ENCODE measurements around the gene FMC1.

Gene FMC1

DNA sequence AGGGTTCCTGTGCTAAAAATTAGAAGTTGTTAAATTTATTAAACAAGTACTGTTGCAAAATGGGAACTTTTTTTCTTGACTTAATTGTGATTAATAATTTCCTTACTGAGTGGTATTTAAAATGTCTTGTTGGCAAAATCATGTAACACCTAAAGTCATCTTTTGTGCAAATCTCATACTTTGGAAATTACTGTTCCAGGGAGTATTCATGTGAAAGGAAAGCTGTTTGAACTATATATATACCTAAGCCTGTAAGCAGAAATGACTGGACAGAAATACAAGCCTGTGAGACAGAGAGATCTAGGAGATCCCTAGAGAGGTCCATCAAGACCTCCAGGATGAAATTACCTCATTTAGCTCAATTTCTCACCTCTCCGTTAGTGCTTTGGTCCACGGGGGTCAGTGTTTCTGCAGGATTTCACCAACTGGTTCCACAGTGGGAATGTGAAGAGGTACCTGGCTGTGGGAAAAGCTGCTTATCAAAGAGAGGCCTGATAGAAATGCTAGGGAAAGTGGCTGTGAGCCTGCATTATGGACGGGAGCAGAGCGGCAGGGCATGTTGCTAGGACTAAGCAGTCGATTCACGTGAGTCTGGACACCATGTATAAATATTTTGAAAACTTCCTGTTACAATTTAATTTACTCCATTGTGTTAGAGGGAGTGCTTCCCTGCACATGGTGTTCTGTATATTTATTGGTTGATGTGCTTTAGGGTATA is 26.5 kb downstream of the FMC1 start:
- TF ChIP-seq TAF1 (IDR thresholded peaks at IDR 0.05; ENCODE audit: low read depth) (no peak), FOXM1 (IDR thresholded peaks at IDR 0.05; ENCODE audit: borderline replicate concordance, low read depth) (no peak)

DNA sequence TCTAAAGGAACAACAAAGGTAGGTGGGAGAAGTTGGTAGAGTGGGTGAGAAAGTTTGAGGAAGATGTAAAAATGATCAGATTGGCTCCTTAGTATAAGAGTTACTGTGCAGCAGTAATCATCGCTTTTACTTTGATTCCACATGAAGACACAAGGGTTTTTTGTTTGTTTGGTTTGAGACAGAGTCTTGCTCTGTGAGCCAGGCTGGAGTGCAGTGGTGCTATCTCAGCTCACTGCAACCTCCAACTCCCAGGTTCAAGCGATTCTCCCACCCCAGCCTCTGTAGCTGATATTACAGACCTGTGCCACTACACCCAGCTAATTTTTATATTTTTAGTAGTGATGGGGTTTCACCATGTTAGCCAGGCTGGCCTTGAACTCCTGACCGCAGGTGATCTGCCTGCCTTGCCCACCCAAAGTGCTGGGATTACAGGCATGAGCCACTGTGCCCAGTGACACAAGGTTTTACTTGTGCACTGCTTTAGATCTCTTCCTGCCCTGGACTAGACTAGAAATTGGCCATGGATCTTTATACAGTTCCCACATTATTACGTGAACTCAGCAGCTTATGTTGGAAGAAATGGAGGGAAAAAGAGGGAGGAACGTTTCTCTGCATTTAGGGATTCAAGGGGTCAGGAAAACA is 29.3 kb downstream of the FMC1 start:
- TF ChIP-seq, protein P1, sequence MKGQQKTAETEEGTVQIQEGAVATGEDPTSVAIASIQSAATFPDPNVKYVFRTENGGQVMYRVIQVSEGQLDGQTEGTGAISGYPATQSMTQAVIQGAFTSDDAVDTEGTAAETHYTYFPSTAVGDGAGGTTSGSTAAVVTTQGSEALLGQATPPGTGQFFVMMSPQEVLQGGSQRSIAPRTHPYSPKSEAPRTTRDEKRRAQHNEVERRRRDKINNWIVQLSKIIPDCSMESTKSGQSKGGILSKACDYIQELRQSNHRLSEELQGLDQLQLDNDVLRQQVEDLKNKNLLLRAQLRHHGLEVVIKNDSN (IDR thresholded peaks at IDR 0.05): no peak
- no peak for TF ChIP-seq TEAD4 (IDR thresholded peaks at IDR 0.05)
- TF ChIP-seq CREB1 (IDR thresholded peaks at IDR 0.05; ENCODE audit: low read depth): no peak
- TF ChIP-seq RAD21 (IDR thresholded peaks at IDR 0.05; ENCODE audit: low read depth): no peak
- no peak for TF ChIP-seq ZBTB7A (IDR thresholded peaks at IDR 0.05; ENCODE audit: low read depth)
- no peak for TF ChIP-seq FOXM1 (IDR thresholded peaks at IDR 0.05; ENCODE audit: borderline replicate concordance, low read depth)
- no peak for TF ChIP-seq CEBPB (IDR thresholded peaks at IDR 0.05)
- TF ChIP-seq, protein P2, sequence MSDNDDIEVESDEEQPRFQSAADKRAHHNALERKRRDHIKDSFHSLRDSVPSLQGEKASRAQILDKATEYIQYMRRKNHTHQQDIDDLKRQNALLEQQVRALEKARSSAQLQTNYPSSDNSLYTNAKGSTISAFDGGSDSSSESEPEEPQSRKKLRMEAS (IDR thresholded peaks at IDR 0.05): no peak
- no peak for TF ChIP-seq YY1 (IDR thresholded peaks at IDR 0.05; ENCODE audit: low read depth)
- no peak for TF ChIP-seq NFIC (IDR thresholded peaks at IDR 0.05)
- TF ChIP-seq TCF12 (IDR thresholded peaks at IDR 0.05; ENCODE audit: low read depth): no peak
- TF ChIP-seq TAF1 (IDR thresholded peaks at IDR 0.05; ENCODE audit: low read depth): no peak
- no peak for TF ChIP-seq EGR1 (IDR thresholded peaks at IDR 0.05)
- TF ChIP-seq, protein P3, sequence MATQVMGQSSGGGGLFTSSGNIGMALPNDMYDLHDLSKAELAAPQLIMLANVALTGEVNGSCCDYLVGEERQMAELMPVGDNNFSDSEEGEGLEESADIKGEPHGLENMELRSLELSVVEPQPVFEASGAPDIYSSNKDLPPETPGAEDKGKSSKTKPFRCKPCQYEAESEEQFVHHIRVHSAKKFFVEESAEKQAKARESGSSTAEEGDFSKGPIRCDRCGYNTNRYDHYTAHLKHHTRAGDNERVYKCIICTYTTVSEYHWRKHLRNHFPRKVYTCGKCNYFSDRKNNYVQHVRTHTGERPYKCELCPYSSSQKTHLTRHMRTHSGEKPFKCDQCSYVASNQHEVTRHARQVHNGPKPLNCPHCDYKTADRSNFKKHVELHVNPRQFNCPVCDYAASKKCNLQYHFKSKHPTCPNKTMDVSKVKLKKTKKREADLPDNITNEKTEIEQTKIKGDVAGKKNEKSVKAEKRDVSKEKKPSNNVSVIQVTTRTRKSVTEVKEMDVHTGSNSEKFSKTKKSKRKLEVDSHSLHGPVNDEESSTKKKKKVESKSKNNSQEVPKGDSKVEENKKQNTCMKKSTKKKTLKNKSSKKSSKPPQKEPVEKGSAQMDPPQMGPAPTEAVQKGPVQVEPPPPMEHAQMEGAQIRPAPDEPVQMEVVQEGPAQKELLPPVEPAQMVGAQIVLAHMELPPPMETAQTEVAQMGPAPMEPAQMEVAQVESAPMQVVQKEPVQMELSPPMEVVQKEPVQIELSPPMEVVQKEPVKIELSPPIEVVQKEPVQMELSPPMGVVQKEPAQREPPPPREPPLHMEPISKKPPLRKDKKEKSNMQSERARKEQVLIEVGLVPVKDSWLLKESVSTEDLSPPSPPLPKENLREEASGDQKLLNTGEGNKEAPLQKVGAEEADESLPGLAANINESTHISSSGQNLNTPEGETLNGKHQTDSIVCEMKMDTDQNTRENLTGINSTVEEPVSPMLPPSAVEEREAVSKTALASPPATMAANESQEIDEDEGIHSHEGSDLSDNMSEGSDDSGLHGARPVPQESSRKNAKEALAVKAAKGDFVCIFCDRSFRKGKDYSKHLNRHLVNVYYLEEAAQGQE (IDR thresholded peaks at IDR 0.05; ENCODE audit: low read depth): no peak
- TF ChIP-seq EP300 (IDR thresholded peaks at IDR 0.05; ENCODE audit: borderline replicate concordance): no peak

DNA sequence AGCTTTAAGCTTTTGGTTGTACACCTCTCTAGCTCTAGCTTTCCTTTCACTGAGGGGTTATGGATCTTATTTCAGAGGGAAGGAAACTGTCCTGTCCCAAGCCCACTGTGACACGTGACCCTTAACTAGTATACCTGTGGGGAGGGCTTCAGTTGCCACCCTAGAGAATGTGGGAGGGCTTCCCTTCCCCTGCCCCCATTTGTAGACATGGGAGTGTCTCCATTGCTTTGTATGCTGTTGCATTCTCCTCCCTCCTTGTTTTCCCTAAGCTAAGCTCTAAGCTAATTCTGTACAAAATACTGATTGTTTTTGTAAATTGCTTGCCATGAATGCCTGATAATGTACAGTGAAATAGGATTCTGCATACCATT is 29.8 kb downstream of the FMC1 start:
- TF ChIP-seq ZBTB7A (IDR thresholded peaks at IDR 0.05; ENCODE audit: low read depth): no peak
- TF ChIP-seq TAF1 (IDR thresholded peaks at IDR 0.05; ENCODE audit: low read depth): no peak
- TF ChIP-seq, protein P3 (IDR thresholded peaks at IDR 0.05; ENCODE audit: low read depth): no peak

DNA sequence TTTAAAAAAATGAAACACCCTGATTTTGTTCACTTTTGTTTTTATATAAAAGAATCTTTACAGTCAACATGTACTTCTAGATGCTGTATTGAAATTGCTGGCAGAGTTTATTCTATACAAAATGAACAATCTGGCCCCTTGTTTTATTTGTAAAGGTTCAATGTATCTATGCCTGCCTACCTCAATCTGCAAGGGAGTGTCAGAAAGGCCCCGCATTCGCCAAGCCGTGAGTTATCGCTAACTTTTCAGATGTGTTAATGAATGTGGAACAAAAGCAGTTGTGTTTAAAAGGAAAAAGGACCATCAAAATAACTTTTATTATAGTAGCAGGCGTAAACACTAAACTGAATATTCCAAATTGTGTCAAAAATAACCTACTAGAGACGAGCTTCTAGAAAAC is 33.1 kb downstream of the FMC1 start:
- TF ChIP-seq TEAD4 (IDR thresholded peaks at IDR 0.05): no peak
- TF ChIP-seq YY1 (IDR thresholded peaks at IDR 0.05; ENCODE audit: low read depth): no peak
- TF ChIP-seq, protein P3 (IDR thresholded peaks at IDR 0.05; ENCODE audit: low read depth): no peak
- TF ChIP-seq TCF12 (IDR thresholded peaks at IDR 0.05; ENCODE audit: low read depth): no peak
- TF ChIP-seq FOXM1 (IDR thresholded peaks at IDR 0.05; ENCODE audit: borderline replicate concordance, low read depth): no peak
- no peak for TF ChIP-seq NFIC (IDR thresholded peaks at IDR 0.05)
- no peak for TF ChIP-seq EP300 (IDR thresholded peaks at IDR 0.05; ENCODE audit: borderline replicate concordance)
- no peak for TF ChIP-seq RAD21 (IDR thresholded peaks at IDR 0.05; ENCODE audit: low read depth)
- TF ChIP-seq ZBTB7A (IDR thresholded peaks at IDR 0.05; ENCODE audit: low read depth): no peak
- TF ChIP-seq EGR1 (IDR thresholded peaks at IDR 0.05): no peak
- TF ChIP-seq, protein P1 (IDR thresholded peaks at IDR 0.05): no peak
- no peak for TF ChIP-seq CEBPB (IDR thresholded peaks at IDR 0.05)
- no peak for TF ChIP-seq CREB1 (IDR thresholded peaks at IDR 0.05; ENCODE audit: low read depth)

DNA sequence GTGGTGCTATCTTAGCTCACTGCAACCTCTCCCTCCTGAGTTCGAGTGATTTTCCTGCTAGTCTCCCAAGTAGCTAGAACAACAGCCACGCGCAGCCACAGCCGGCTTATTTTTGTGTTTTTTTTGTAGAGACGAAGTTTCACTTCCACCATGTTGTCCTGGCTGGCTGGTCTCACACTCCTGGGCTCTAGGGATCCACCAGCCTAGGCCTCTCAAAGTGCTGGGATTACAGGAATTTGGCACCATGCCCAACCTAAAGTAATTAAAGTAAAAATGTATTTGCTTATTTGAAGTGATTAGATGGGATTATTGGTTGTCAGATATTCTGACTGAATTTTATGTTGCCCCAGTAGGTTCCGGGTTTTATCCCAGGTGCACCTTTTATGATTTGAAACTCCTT is 41.3 kb downstream of the FMC1 start:
- TF ChIP-seq CREB1 (IDR thresholded peaks at IDR 0.05; ENCODE audit: low read depth) (no peak), FOXM1 (IDR thresholded peaks at IDR 0.05; ENCODE audit: borderline replicate concordance, low read depth) (no peak), YY1 (IDR thresholded peaks at IDR 0.05; ENCODE audit: low read depth) (no peak), NFIC (IDR thresholded peaks at IDR 0.05) (peak; percentile 21; the same call in 1 of the 2 replicates)
- TF ChIP-seq, protein P2 (IDR thresholded peaks at IDR 0.05): no peak

All from Ishikawa (cell line).